Endodermal cell (in vitro differentiated cells): ENCODE data around the gene RHBDL3. TPM values are rescaled to one million over a fixed set of nuclear protein-coding genes. Genes with fewer than 3 reads are reported as not detected.
A peak's percentile ranks its signal among the peaks of the same experiment; 100 is the strongest.

Experiments
- DNase-seq: peaks from one replicate; pipeline ENCODE4 v3.0.0-alpha.2; 2017
- H3K27ac ChIP-seq: 2 replicates; pipeline ENCODE4 v1.5.1; 2013; ENCODE audit warnings: mild to moderate bottlenecking, low read depth, low read length, moderate library complexity
- H3K27me3 ChIP-seq: 2 replicates; pipeline ENCODE4 v1.6.1; 2013; ENCODE audit warnings: mild to moderate bottlenecking, low read length, moderate library complexity; ENCODE audit not compliant: insufficient read depth, control insufficient read depth, poor library complexity, severe bottlenecking
- H3K36me3 ChIP-seq: 2 replicates; pipeline ENCODE4 v1.7.0; 2013; ENCODE audit warnings: mild to moderate bottlenecking, low read length, moderate library complexity; ENCODE audit not compliant: control insufficient read depth, insufficient read depth
- H3K4me1 ChIP-seq: one replicate; pipeline ENCODE4 v1.7.0; 2013; ENCODE audit warnings: low read length; ENCODE audit not compliant: control insufficient read depth, insufficient read depth
- H3K4me3 ChIP-seq: 2 replicates; pipeline ENCODE4 v1.5.1; 2013; ENCODE audit warnings: mild to moderate bottlenecking, low read length, moderate library complexity
- H3K9ac ChIP-seq: 2 replicates; pipeline ENCODE4 v1.6.1; 2013; ENCODE audit warnings: mild to moderate bottlenecking, low read length, moderate library complexity; ENCODE audit not compliant: poor library complexity, severe bottlenecking; ENCODE audit errors: extremely low read depth
- H3K9me3 ChIP-seq: 2 replicates; pipeline ENCODE4 v1.6.1; 2013; ENCODE audit warnings: mild to moderate bottlenecking, low read length, moderate library complexity; ENCODE audit not compliant: control insufficient read depth
- H3K27ac Mint-ChIP-seq: 2 replicates; pipeline ENCODE4 v1.8.0; 2020; ENCODE audit warnings: mixed read lengths
- H3K27me3 Mint-ChIP-seq: 2 replicates; pipeline ENCODE4 v1.8.0; 2021; ENCODE audit warnings: mild to moderate bottlenecking, mixed read lengths; ENCODE audit not compliant: insufficient read depth
- H3K36me3 Mint-ChIP-seq: 2 replicates; pipeline ENCODE4 v1.8.0; 2020; ENCODE audit warnings: low read depth, mixed read lengths
- H3K4me1 Mint-ChIP-seq: 2 replicates; pipeline ENCODE4 v1.8.0; 2020; ENCODE audit warnings: mixed read lengths
- H3K4me3 Mint-ChIP-seq: 2 replicates; pipeline ENCODE4 v1.8.0; 2020; ENCODE audit warnings: mild to moderate bottlenecking, moderate library complexity, mixed read lengths
- H3K9me3 Mint-ChIP-seq: 2 replicates; pipeline ENCODE4 v1.8.0; 2020; ENCODE audit warnings: mild to moderate bottlenecking, mixed read lengths
- WGBS, 2 experiments: methylation state at CpG; one replicate each; pipeline versions ENCODE4 v1.1.5 to v1.1.7; 2013; ENCODE audit warnings: missing lambda C conversion rate in 2 of 2, mixed read lengths in 1 of 2; ENCODE audit not compliant: insufficient coverage in 1 of 2, insufficient read length in 1 of 2; 5-methylcytosine and 5-hydroxymethylcytosine counted together
- total RNA-seq, 2 donors: library from RNA; stranded (reverse); fragmentation: NEBNext Ultra II Directional in 1 of 2; extraction: Animal tissue kit (Norgen Biotek cat#: 25700) in 1 of 2; gene quantifications; 2 replicates in 1 of 2; 3 replicates in 1 of 2; pipeline ENCODE4 v1.2.1, GENCODE V29; 2021
- TF ChIP-seq, protein P1 (sequence below): fragments of 200-600 bp; sonication (generic); conservative IDR thresholded peaks from 2 replicates; pipeline ENCODE4 v1.5.0; 2021; ENCODE audit warnings: antibody characterized with exemption, mild to moderate bottlenecking

Gene RHBDL3
- total RNA-seq, 2 donors from 2014 or later = 0.35 to 1.4 TPM

DNA sequence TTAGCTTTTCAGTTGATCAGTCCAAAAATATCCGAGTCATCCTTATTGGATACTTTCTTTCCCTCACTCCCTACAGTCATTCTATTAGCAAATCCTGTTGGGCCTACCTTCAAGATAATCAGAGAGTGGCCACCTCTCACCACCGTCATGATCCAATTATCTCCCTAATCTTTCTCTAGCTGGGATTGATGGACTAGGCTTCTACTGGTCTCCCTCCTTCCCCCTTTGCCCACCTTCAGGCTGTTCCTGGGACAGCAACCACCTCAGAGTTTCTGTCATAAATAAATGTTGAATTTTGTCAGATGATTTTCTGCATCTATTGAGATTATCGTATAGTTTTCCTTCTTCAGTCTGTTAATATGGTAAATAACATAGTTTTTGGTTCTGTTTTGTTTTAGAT, 16.2 kb upstream of the RHBDL3 start:
- peaks cover 2% of the 10 kb centered on the region for H3K4me1 Mint-ChIP-seq
- H3K36me3 Mint-ChIP-seq = no peaks in the 10 kb centered on the region
- WGBS, 2 experiments = 79 to 94% methylated on average over 3 of the region's 3 CpGs
- H3K27me3 Mint-ChIP-seq = no peaks in the 10 kb centered on the region
- H3K9me3 Mint-ChIP-seq = no peaks in the 10 kb centered on the region
- H3K27ac Mint-ChIP-seq = no peak overlapping the region
- no peak overlapping the region for H3K4me3 Mint-ChIP-seq
- no peaks in the 10 kb centered on the region for H3K9me3 ChIP-seq
- no peak overlapping the region for H3K9ac ChIP-seq
- no peak overlapping the region for H3K27ac ChIP-seq
- no peaks in the 10 kb centered on the region for H3K4me1 ChIP-seq
- TF ChIP-seq, protein P1, sequence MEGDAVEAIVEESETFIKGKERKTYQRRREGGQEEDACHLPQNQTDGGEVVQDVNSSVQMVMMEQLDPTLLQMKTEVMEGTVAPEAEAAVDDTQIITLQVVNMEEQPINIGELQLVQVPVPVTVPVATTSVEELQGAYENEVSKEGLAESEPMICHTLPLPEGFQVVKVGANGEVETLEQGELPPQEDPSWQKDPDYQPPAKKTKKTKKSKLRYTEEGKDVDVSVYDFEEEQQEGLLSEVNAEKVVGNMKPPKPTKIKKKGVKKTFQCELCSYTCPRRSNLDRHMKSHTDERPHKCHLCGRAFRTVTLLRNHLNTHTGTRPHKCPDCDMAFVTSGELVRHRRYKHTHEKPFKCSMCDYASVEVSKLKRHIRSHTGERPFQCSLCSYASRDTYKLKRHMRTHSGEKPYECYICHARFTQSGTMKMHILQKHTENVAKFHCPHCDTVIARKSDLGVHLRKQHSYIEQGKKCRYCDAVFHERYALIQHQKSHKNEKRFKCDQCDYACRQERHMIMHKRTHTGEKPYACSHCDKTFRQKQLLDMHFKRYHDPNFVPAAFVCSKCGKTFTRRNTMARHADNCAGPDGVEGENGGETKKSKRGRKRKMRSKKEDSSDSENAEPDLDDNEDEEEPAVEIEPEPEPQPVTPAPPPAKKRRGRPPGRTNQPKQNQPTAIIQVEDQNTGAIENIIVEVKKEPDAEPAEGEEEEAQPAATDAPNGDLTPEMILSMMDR = peak; percentile 60
- H3K27me3 ChIP-seq = no peaks in the 10 kb centered on the region
- H3K36me3 ChIP-seq = no peaks in the 10 kb centered on the region
- no peak for DNase-seq
- H3K4me3 ChIP-seq = no peak overlapping the region

DNA sequence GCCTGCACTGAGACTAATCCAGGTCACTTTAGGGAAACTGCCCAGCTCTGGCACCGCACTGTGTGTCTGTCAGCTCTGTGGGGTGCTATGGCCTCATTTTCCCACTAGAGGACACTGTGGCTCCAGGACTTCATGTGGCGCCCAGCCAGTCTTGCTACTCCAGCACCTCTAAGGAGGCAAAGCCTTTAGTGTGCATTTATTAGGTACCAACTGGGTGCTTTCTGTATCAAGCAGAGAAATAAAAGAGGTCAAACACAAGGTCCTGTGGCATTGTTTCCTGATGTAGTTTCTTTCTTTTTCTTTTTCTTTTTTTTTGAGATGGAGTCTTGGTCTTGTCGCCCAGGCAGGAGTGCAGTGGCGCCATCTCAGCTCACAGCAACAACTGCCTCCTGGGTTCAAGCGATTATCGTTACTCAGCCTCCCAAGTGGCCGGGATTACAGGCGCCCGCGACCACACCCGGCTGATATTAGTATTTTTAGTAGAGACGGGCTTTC, 12.5 kb upstream of the RHBDL3 start:
- no peaks in the 10 kb centered on the region for H3K36me3 Mint-ChIP-seq
- H3K4me1 Mint-ChIP-seq = peaks cover 3% of the 10 kb centered on the region
- 68 to 75% methylated on average over 11 to 12 of the region's 12 CpGs for WGBS, 2 experiments
- H3K9me3 ChIP-seq = no peaks in the 10 kb centered on the region
- no peak overlapping the region for H3K4me3 ChIP-seq
- H3K27ac Mint-ChIP-seq = no peak overlapping the region
- TF ChIP-seq, protein P1 = peak; percentile 98
- no peaks in the 10 kb centered on the region for H3K36me3 ChIP-seq
- no peak overlapping the region for H3K4me3 Mint-ChIP-seq
- H3K27me3 ChIP-seq = no peaks in the 10 kb centered on the region
- no peaks in the 10 kb centered on the region for H3K9me3 Mint-ChIP-seq
- H3K9ac ChIP-seq = no peak overlapping the region
- H3K4me1 ChIP-seq = no peaks in the 10 kb centered on the region
- peaks cover 1% of the 10 kb centered on the region for H3K27me3 Mint-ChIP-seq
- H3K27ac ChIP-seq = no peak overlapping the region
- DNase-seq = peak; percentile 98

DNA sequence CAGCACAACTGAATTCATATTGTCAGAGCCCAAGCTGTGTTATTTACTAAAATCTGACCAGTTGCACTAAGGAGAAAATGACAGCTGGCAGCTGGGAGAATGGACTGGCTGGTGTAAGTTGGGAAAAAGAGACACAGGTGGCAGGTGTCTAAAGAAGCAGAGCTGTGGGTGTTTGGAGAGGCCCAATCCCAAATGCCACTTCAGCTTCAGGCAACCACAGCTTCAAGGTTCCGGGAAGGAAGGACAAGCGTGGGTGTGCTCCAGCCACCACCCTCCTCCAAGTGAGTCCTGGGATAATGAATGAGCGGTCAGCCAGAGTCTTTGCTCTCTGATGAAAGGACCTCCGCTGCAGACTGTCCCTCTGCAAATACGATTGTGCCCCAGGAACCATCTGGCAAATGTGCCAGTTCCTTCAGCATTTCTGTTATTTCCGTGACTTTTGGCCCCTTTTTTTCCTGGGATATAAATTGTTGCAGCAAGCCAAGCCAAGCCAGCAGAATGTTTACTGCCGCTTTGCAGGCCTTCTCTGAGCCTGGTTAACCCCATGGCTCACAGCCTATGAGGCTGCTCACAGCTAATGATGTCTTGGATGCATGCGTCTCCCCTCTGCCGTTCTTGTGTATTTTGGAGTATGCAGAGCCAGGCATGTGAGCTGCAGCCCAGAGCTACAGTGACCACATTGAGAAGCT, 9.5 kb upstream of the RHBDL3 start:
- TF ChIP-seq, protein P1 = no peak
- Histone ChIP-seq H3K4me1 (no peaks in the 10 kb centered on the region), H3K4me3 (no peak overlapping the region), H3K27me3 (peaks cover 6% of the 10 kb centered on the region), H3K36me3 (no peaks in the 10 kb centered on the region), H3K9me3 (no peaks in the 10 kb centered on the region), H3K27ac (no peak overlapping the region), H3K9ac (no peak overlapping the region)
- 90 to 97% methylated on average over 5 to 9 of the region's 9 CpGs for WGBS, 2 experiments
- Mint-ChIP-seq H3K27me3 (peaks cover 10% of the 10 kb centered on the region), H3K4me3 (no peak overlapping the region), H3K4me1 (peaks cover 8% of the 10 kb centered on the region), H3K36me3 (no peaks in the 10 kb centered on the region), H3K9me3 (no peaks in the 10 kb centered on the region), H3K27ac (no peak overlapping the region)
- DNase-seq = no peak
